Measurements from ENCODE around the gene CR2. TPM values are rescaled to one million over a fixed set of nuclear protein-coding genes. Genes with fewer than 3 reads are reported as not detected.

The CR2 gene
- total RNA-seq, result not detected in 2 replicates

DNA sequence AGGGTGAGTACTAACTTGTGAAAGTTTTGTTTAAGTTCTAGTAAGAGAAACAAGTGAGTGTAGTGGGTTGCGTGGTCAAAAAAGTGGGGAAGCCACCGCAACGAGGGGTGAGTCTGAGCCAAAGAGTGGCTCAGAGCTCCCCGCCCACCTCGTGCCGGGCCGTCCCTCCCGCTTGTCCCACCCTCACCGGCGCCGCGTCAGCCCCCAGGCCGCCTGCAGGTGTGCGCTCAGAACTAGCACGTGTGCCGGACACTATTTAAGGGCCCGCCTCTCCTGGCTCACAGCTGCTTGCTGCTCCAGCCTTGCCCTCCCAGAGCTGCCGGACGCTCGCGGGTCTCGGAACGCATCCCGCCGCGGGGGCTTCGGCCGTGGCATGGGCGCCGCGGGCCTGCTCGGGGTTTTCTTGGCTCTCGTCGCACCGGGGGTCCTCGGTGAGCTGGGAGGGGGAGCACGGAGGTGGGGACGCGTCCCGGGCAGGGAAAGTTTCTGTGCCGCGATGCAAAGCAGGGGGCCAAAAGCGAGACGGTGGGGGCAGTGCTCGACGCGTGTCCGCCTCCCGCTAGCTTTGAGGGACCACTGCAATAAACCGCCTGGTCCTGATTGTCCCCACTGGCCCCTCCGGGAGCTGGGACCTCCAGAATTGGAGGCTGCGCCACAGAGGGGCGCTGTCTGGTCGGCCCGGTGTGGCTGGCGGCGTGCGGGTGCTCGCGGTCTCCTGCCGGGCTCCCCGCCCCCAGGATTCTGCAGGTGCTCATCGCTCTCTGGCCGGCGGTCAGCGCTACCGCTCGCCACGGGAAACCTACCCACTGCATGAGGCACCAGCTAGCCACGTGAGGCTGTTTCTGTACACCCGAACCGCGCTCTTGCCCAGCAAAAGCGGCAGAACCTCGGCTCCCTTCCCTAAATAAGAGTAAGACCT lies at the start of gene CR2:
Gene CR2 (plus strand): TSS at position 283 of the 919 bp plus-strand sequence. CDS start 91 bp downstream, at position 374.

GRCh38 chr1:207495801-207496792 lies 42.0 kb downstream of the CR2 start, which contains the start of gene CR1:
TSS of gene CR1 (plus strand) at chr1:207496157. CDS start at chr1:207496268, 111 bp downstream.

Other genes starting within 250 kb of the CR2 start
- gene CD55, start 132.7 kb upstream of the CR2 start, total RNA-seq, result 131 and 181 TPM in 2 replicates
- gene CR1, start 41.8 kb downstream of the CR2 start, total RNA-seq, result not detected in 2 replicates
- not detected in 2 replicates for gene CR1L, start 190.8 kb downstream of the CR2 start, total RNA-seq

Measured in thoracic aorta endothelial cell (primary cell).